Erythroblast (primary cell): Measurements from ENCODE around the gene AMZ1.
"Not testable (repeated sequence)": the region's sequence is repeated elsewhere in the genome, so short reads cannot be mapped to it uniquely, and the experiment has no call there.

Experiments used
- DNase-seq, 2 experiments: peaks; one replicate each; lab custom pipeline; 2025; lab: John Stamatoyannopoulos, UW
- GATA1 ChIP-seq: IDR thresholded peaks from 2 replicates; pipeline ENCODE4 v1.6.1; 2011; ENCODE audit warnings: low read depth, mild to moderate bottlenecking, control low read depth, low read length, moderate library complexity
- POLR2A ChIP-seq: IDR thresholded peaks from 2 replicates; pipeline ENCODE4 v1.6.1; 2011; ENCODE audit warnings: mild to moderate bottlenecking, low read length

AMZ1 gene

DNA sequence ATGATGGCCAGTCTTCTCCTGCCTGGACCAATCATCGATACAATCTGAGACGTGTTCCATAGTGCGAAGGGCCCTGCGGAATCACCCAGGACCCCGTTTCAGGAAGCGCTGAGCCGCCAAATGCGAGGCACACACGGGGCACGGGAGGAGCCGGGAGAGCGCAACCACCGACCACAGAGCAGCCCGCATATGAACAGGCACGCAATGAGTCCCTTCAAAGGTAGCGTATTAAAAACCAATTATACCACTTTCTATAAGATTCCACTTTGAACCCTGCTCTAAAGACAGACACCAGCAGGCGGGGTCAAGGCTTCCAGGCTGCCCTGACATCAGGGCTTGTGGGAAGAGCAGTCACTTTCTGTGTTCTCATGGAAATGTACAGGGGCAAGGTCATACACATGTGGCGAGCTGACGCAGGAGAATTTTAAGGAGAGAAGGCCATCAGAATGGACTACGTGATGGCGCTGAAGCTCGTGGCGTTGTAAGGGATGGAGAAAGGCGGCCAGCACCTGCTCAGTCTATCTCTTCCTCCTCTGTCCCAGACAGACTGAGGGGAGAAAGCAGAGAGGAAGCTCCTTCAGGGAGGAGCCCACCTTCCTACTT is 46.2 kb downstream of the AMZ1 start:
- DNase-seq = peak in 1 of 2 experiments; percentile 42

DNA sequence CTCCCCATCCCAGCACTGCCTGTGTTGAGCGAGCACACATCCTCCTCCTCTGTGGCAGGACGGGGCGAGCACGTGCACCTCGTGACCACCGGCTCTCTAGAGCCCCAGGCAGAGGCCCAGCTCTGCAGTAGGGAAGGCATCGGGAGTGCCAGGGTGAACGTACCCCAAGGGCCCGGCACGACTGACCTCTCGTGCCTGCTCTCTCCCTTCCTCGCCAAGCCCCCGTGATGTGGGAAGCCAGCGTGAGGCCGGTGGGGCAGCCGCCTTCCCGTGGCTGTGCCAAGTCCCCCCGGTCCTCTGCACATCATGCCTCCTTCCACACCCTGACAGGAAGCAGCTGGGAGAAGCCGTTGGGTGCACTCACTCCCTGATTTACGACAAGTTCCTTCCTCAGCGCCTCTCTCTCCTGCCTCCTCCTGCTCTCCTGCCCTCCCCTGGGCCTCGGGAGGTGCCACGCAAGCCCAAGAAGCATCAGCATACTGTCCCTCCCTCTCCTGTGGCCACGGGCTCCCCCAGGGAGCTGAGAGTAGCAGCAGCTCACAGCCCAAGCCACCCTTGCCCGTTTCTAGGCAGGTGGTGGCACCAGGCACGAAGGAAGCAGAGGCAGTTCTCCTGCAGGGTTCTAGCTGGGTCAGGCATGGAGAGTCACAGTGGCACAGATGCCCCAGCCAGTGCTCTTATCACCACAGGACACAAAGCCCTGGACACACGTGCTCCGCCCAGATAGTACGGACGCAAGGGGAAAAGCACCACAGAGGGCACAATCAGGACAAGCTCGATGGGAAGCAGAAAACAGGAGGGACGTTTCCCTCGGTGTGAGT is 47.0 kb downstream of the AMZ1 start:
- TF ChIP-seq GATA1 (peak; percentile 87), POLR2A (peak; percentile 82)
- peak; percentile 93 to 97 for DNase-seq

More for the DNA sequence above, 46.2 kb downstream of the AMZ1 start:
- TF ChIP-seq GATA1 = no peak
- no peak for TF ChIP-seq POLR2A

DNA sequence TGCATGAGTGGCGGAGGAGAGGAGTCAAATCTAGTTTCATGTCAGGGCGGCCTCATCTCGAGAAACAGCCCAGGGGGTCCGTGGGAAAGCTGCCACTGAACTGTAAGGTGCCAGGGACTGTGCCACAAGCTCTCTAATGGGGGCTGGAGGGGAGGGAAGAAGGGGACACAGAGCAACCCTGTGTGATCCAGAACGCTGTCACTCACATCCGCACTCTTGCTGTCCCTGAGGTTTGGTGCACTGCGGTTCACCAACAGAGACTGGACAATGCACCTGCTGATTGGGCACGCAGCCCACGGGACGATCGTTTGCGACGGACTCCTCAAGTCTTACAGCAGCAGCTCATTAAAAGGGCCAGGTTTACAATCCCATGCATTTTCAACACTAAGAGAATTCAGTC is 47.7 kb downstream of the AMZ1 start:
- DNase-seq = no peak
- TF ChIP-seq GATA1 = no peak

DNA sequence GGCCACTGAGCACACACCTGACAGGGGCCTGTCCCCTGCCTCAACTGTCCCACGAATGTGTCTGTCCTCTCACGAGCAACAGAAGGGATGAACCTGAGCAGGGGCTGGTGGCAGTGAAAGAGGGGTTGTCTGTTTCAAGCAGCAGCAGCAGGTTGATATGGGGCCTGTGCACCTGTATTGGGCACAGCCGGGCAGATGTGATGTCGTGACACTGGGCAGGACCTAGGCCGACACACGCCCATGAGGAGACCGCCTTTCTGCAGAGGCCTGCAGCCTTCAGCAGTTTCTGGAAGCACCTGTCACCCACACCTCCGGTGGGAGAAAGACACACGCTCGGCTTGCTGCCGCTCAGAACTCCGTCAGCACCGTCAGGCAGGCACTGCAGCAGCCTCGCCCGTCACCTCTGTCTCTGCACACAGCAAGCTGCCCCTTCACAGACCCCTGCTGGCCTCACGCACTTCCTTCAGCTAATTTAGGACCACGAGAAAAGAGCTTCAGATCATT is 48.5 kb downstream of the AMZ1 start:
- DNase-seq = peak in 1 of 2 experiments; percentile 35

DNA sequence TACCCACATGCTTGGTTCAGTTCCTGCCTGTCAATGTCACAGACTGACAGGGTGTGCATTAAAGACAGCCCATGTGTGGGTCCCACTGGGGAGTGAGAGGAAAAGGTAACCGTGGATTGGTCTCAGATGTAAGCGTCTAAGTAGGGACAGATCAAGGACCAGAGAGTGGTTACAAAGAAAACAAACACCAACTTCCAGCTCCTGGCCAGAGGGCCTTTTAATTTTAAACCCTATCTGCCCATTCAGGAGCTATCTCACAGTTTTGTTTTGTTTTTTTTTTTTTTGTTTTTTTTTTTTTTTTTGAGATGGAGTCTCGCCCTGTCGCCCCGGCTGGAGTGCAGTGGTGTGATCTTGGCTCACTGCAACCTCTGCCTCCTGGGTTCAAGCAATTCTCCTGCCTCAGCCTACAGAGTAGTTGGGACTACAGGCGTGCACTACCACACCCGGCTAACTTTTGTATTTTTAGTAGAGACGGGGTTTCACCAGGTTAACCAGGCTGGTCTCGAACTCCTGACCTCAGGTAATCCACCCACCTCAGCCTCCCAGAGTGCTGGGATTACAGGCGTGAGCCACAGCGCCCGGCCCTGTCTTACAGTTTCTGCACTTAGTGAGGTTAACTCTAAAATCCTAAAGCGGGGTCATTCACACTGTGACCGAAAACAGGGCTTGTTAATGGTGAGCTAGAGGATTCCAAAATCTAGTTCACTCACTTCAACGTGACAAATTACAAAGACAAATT is 49.2 kb downstream of the AMZ1 start:
- not testable (repeated sequence) for DNase-seq

More for the DNA sequence above, 48.5 kb downstream of the AMZ1 start:
- TF ChIP-seq GATA1 = no peak
- TF ChIP-seq POLR2A = no peak

DNA sequence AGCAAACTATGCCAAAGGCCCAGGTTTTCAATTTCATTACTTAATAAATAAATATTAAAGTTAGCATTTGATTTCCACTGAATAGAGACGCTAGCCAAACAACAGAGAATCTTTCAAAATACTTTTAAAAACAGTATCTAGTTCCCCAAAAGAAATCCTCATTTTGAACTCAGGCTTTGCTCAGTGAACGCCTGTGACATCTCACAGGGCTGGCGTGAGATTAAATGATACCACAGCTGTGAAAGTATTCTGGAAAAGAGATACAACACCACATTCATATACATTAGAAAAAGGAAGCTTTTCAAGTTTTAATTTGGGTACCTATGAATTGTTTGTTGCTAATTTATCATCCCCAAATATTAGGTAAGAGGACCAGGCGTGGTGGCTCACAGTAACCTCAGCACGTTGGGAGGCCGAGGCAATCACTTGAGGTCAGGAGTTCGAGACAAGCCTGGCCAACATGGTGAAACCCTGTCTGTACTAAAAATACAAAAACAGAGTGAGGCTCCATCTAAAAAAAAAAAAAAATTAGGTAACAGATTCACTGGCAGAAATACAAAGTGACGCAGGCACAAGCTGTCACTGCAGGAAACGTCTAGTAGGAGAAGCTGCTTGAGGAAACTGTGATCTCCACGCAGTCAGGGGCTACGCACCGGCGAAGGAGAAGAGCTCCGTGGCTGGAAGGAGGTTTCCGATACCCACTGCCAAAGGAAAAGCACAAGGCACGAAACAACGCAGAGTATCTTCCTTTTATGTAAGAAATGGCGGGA is 50.0 kb downstream of the AMZ1 start:
- DNase-seq = peak; percentile 41 to 47
- TF ChIP-seq GATA1 (no peak), POLR2A (no peak)

DNA sequence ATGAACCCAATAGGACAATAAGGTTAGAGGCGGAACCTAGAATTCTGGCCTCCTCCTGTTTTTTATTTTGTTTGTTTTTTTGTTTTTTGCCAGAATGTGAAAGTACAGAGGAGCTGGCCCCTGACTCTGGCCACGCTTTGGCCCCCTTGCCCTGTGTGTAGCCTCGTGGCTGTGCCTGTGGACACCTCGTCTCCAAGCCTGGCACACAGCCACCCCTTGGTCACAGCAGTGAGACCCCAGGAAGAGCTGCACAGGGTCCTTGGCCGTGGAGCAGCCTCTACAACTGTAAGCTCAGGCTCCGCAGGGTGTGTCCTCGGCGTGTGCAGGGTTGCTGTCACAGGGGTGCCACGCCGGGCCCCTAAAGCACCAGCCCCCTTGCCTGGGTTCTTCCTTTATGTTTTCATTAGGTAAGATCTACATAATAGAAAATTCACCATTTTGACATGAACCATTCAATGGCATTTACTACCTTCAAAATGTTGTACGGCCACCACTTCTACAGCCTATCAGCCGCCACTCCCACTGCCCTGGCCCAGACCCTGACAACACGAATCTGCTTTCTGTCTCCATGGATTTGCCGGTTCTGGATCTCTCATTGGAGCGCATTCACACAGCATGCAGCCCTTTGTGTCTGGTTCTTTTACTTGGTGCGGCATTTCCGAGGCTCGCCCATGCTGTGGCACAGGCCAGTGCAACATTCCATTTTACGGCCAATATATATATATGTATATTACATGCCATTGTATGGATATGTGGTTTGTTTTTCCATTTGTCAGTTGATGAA is 51.0 kb downstream of the AMZ1 start:
- TF ChIP-seq POLR2A (no peak), GATA1 (no peak)
- no peak for DNase-seq

DNA sequence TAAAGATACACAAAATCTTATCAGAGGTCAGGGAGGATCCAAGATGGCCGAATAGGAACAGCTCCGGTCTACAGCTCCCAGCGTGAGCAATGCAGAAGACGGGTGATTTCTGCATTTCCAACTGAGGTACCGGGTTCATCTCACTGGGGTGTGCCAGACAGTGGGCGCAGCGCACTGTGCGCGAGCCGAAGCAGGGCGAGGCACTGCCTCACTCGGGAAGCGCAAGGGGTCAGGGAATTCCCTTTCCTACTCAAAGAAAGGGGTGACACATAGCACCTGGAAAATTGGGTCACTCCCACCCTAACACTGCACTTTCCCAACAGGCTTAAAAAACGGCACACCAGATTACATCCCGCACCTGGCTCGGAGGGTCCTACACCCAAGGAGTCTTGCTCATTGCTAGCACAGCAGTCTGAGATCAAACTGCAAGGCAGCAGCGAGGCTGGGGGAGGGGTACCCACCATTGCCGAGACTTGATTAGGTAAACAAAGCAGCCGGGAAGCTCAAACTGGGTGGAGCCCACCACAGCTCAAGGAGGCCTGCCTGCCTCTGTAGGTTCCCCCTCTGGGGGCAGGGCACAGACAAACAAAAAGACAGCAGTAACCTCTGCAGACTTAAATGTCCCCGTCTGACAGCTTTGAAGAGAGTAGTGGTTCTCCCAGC is 55.7 kb downstream of the AMZ1 start:
- DNase-seq = not testable (repeated sequence)

DNA sequence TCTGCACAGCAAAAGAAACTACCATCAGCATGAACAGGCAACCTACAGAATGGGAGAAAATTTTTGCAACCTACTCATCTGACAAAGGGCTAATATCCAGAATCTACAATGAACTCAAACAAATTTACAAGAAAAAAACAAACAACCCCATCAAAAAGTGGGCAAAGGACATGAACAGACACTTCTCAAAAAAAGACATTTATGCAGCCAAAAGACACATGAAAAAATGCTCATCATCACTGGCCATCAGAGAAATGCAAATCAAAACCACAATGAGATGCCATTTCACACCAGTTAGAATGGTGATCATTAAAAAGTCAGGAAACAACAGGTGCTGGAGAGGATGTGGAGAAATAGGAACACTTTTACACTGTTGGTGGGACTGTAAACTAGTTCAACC is 60.7 kb downstream of the AMZ1 start:
- not testable (repeated sequence) for DNase-seq

DNA sequence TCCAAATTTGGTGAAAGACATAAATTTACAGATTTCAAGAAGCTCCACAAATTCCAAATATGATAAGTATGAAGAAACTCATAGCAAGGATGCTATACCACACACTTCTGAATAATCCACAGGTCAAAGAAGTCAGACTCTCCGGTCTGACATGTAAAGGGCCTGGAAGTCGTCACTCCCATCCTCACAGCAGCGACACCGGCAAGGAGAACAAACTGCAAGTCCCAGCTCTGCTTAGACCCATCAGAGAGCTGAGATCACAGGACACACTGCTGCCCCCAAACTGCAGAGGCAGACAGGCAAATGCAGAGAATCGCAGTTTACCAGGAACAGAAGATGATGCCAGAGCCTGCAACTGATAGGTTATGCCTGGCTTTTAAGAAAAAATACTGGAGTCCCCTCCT is 62.0 kb downstream of the AMZ1 start:
- peak; percentile 23 to 70 for DNase-seq
- TF ChIP-seq GATA1 (no peak), POLR2A (no peak)

DNA sequence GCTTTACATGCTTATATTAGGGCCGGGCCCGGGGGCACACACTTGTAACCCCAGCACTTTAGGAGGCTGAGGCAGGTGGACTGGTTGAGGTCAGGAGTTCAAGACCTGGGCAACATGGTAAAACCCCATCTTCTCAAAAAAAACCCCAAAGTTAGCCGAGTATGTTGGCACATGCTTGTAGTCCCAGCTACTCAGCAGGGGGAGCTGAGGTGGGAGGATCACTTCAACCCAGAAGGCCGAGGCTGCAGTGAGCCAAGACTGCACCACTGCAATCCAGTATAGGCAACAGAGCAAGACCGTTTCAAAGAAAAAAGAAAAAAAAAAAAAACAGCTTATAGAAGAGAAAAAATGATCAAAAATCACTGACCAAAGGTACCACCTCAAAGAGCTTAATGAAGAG is 63.1 kb downstream of the AMZ1 start:
- DNase-seq = no peak
- TF ChIP-seq POLR2A (no peak), GATA1 (no peak)

DNA sequence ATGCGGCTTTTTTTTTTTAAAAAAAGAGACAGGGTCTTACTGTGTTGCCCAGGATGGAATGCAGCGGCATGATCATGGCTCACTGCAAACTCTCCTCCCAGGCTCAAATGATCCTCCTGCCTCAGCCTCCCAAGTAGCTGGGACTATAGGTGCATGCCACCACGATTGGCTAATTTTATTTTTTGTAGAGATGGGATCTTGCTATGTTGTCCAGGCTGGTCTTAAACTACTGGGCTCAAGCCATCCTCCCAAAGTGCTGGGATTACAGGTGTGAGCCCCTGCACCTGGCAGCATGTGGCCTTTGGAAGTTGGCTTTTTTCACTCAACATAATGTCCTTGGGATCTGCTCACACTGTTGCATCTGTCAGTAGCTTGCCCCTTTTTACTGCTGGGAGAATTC is 65.1 kb downstream of the AMZ1 start:
- TF ChIP-seq POLR2A (no peak), GATA1 (no peak)
- no peak for DNase-seq
